ENCODE data around the gene APPL2.

DNA sequence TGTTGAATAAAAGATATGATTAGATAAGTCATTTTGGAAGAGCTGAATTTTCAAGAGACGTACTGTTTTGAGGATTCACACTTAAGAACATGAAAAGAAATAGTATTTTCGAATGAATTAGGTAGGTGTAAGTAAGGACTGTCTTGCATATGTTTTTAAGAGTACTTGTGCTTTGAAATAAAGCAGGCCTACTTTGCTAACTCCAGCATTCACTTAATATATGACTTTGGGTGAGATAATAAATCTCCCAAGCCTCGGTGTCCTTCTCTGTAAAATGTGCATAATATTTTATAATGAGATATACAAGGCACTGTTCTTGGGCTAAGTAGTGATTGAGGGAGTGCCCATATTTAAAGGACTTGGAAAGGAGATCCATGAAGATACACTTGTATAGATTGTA is 73.8 kb downstream of the APPL2 start:
- TF ChIP-seq KAT7 (CRISPR knock-in tag; IDR thresholded peaks at IDR 0.05; ENCODE audit: borderline replicate concordance), result no peak
- no peak for TF ChIP-seq E2F1 (CRISPR knock-in tag; IDR thresholded peaks at IDR 0.05)
- TF ChIP-seq CTCF (IDR thresholded peaks at IDR 0.05), result no peak
- TF ChIP-seq, protein P1, sequence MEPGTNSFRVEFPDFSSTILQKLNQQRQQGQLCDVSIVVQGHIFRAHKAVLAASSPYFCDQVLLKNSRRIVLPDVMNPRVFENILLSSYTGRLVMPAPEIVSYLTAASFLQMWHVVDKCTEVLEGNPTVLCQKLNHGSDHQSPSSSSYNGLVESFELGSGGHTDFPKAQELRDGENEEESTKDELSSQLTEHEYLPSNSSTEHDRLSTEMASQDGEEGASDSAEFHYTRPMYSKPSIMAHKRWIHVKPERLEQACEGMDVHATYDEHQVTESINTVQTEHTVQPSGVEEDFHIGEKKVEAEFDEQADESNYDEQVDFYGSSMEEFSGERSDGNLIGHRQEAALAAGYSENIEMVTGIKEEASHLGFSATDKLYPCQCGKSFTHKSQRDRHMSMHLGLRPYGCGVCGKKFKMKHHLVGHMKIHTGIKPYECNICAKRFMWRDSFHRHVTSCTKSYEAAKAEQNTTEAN (CRISPR knock-in tag; IDR thresholded peaks at IDR 0.05), result no peak
- TF ChIP-seq JUN (CRISPR knock-in tag; IDR thresholded peaks at IDR 0.05), result no peak
- TF ChIP-seq, protein P2, sequence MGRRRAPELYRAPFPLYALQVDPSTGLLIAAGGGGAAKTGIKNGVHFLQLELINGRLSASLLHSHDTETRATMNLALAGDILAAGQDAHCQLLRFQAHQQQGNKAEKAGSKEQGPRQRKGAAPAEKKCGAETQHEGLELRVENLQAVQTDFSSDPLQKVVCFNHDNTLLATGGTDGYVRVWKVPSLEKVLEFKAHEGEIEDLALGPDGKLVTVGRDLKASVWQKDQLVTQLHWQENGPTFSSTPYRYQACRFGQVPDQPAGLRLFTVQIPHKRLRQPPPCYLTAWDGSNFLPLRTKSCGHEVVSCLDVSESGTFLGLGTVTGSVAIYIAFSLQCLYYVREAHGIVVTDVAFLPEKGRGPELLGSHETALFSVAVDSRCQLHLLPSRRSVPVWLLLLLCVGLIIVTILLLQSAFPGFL (CRISPR knock-in tag; IDR thresholded peaks at IDR 0.05; ENCODE audit: borderline replicate concordance), result no peak
- no peak for TF ChIP-seq ZNF281 (CRISPR knock-in tag; IDR thresholded peaks at IDR 0.05)
- TF ChIP-seq, protein P3, sequence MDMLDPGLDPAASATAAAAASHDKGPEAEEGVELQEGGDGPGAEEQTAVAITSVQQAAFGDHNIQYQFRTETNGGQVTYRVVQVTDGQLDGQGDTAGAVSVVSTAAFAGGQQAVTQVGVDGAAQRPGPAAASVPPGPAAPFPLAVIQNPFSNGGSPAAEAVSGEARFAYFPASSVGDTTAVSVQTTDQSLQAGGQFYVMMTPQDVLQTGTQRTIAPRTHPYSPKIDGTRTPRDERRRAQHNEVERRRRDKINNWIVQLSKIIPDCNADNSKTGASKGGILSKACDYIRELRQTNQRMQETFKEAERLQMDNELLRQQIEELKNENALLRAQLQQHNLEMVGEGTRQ (CRISPR knock-in tag; IDR thresholded peaks at IDR 0.05), result no peak
- TF ChIP-seq MAX (CRISPR knock-in tag; IDR thresholded peaks at IDR 0.05), result no peak
- no peak for TF ChIP-seq MYBL2 (CRISPR knock-in tag; IDR thresholded peaks at IDR 0.05)
